SK-N-SH treated with all-trans-retinoic acid at 6 μM for 48 hours (cell line): ENCODE measurements around the gene C17orf114.

ENCODE experiments used
- ARNTL ChIP-seq: fragments of 450-650 bp; formaldehyde crosslinking; IDR thresholded peaks from 2 replicates; pipeline ENCODE4 v1.5.0; 2020; ENCODE audit warnings: low read depth, mild to moderate bottlenecking, moderate library complexity, borderline replicate concordance
- ISL1 ChIP-seq: fragments of 250-450 bp; sonication (Bioruptor Pico); IDR thresholded peaks from 2 replicates; pipeline ENCODE4 v2.1.2; 2022; ENCODE audit warnings: mild to moderate bottlenecking, moderate library complexity
- OSR1 ChIP-seq: fragments of 250-450 bp; sonication (Bioruptor Pico); IDR thresholded peaks from 2 replicates; pipeline ENCODE4 v1.8.0; 2022; ENCODE audit warnings: moderate library complexity, mild to moderate bottlenecking, inconsistent platforms
- PATZ1 ChIP-seq: fragments of 250-450 bp; sonication (Bioruptor Pico); IDR thresholded peaks from 2 replicates; pipeline ENCODE4 v1.8.0; 2020; ENCODE audit warnings: mild to moderate bottlenecking, moderate library complexity, borderline replicate concordance
- POU6F1 ChIP-seq: fragments of 250-450 bp; sonication (Bioruptor Pico); IDR thresholded peaks from 2 replicates; pipeline ENCODE4 v1.8.0; 2021; ENCODE audit warnings: low read depth, mild to moderate bottlenecking, moderate library complexity, borderline replicate concordance
- RARB ChIP-seq: fragments of 250-450 bp; sonication (Bioruptor Pico); IDR thresholded peaks from 2 replicates; pipeline ENCODE4 v1.8.0; 2021; ENCODE audit warnings: mild to moderate bottlenecking, moderate library complexity
- SNAI2 ChIP-seq: fragments of 250-450 bp; sonication (Bioruptor Pico); IDR thresholded peaks from 2 replicates; pipeline ENCODE4 v1.5.0; 2020; ENCODE audit warnings: mild to moderate bottlenecking, moderate library complexity
- TCF4 ChIP-seq: fragments of 250-450 bp; sonication (Bioruptor Pico); IDR thresholded peaks from 2 replicates; pipeline ENCODE4 v1.8.0; 2021; ENCODE audit warnings: mild to moderate bottlenecking, moderate library complexity, borderline replicate concordance
- TOX ChIP-seq: fragments of 250-450 bp; sonication (Bioruptor Pico); IDR thresholded peaks from 2 replicates; pipeline ENCODE4 v1.8.0; 2021; ENCODE audit warnings: mild to moderate bottlenecking, moderate library complexity, borderline replicate concordance
- ZC3H10 ChIP-seq: fragments of 250-450 bp; sonication (Bioruptor Pico); IDR thresholded peaks from 2 replicates; pipeline ENCODE4 v1.5.1; 2021; ENCODE audit warnings: mild to moderate bottlenecking, moderate library complexity
- ZFP30 ChIP-seq: fragments of 450-650 bp; formaldehyde crosslinking; IDR thresholded peaks from 2 replicates; pipeline ENCODE4 v1.5.0; 2022; ENCODE audit warnings: mild to moderate bottlenecking, moderate library complexity
- ZNF8 ChIP-seq: fragments of 450-650 bp; formaldehyde crosslinking; IDR thresholded peaks from 2 replicates; pipeline ENCODE4 v1.5.0; 2020; ENCODE audit warnings: mild to moderate bottlenecking, moderate library complexity

GRCh38 chr17:4833941-4834680, 32.0 kb upstream of the C17orf114 start:
- TF ChIP-seq ZC3H10 (no peak), ISL1 (no peak), OSR1 (CRISPR knock-in tag) (no peak), SNAI2 (CRISPR knock-in tag) (no peak), TCF4 (CRISPR knock-in tag) (no peak), ZNF8 (CRISPR knock-in tag) (no peak), ARNTL (CRISPR knock-in tag) (no peak), RARB (no peak), POU6F1 (no peak), TOX (CRISPR knock-in tag) (no peak), PATZ1 (CRISPR knock-in tag) (no peak), ZFP30 (no peak)
